Stimulated activated CD8-positive, alpha-beta memory T cell treated with anti-CD3 and anti-CD28 coated beads, Interleukin-2, amount 100 ng/mL, for 1 hour (primary cell): ENCODE results near the gene FBXO42.
"Not testable (repeated sequence)": the region's sequence is repeated elsewhere in the genome, so short reads cannot be mapped to it uniquely, and the experiment has no call there.

Source experiments
- DNase-seq, 2 donors: peaks; one replicate each; pipeline ENCODE4 v3.0.0-alpha.2; 2020; ENCODE audit warnings: low read depth in 2 of 2

Gene FBXO42

DNA sequence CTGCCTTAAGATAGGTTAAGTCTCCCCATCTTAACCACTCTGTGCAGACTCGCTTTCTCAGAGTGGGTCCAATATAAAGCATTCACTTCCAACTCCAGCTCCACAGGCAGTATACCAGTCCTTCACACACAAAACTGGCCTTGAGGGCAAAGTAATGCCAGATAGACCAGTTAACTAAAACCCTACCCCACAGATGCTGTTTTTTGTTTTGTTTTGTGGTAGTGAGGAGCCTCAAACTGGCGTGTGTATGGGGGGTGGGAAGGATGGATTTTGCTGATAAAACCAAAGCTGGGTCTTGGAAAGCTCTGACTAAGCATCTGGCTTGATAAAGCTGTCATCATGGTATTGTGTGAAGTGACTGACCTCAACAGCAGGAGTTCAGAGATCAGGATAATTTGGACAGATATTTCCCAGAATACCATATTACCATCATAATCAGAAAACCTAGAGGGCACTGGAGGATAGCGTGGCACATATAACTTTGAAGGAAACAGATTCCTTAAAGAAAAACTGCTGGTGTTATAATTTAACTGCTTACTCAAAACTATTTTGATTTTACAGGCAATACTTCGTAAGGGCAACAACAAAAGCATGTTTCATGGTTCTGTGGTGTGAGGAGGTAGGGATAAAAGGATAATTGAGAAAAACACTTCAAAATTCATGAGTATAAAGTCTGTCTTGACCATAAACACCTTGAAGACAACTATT, 85.7 kb downstream of the FBXO42 start:
- no peak for DNase-seq

DNA sequence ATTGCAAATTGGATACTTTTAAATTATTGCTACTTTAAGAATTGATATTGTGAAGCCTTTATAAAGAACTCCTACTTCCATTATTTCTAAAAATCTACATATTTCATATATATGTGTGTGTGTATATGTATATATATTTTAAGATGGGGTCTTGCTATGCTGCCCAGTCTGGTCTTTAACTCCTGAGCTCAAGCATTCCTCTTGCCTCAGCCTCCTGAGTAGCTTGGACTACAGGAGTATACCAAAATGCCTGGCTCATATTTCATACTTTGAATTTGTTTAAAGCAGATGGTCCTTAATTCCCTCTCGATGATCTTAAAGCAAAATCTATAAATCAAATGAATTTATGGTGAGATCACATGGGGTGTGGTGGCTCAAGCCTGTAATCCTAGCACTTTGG, 90.2 kb downstream of the FBXO42 start:
- DNase-seq: no peak

DNA sequence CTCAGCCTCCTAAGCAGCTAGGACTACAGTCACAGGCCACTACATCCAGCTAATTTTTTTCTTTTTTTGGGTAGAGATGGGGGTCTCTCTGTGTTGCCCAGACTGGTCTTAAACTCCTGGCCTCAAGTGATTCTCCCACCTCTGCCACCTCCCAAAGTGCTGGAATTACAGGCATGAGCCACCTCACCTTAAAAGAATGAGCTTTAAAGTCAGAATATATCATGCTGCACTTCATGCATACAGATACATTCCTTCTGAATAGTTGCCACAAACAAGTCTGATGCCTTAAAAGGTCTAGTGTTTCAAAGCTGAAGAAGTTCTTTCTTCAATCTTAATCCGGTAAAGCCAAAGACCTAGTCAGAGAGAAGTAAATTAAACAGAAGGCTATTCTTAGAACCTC, 91.5 kb downstream of the FBXO42 start:
- no peak for DNase-seq

DNA sequence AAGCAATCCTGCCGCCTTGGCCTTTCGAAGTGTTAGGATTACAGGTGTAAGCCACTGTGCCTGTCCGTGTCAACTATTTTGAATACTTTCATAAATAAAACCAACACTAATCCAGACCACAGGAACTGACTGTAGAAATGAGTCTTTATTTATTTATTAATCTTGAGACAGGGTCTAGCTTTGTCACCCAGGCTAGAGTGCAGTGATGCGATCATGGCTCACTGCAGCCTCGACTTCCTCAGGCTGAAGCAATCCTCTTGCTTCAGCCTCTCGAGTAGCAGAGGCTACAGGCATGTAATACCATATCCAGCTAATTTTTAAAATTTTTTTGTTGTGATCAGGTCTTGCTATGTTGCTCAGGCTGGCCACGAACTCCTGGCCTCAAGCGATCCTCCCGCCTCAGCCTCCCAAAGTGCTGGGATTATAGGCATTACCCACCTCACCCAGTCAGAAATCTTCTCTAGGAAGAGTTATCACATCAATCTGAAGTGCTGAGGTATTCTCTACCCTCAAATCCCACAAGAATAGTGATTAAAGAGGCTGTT, 93.6 kb downstream of the FBXO42 start:
- DNase-seq: no peak

DNA sequence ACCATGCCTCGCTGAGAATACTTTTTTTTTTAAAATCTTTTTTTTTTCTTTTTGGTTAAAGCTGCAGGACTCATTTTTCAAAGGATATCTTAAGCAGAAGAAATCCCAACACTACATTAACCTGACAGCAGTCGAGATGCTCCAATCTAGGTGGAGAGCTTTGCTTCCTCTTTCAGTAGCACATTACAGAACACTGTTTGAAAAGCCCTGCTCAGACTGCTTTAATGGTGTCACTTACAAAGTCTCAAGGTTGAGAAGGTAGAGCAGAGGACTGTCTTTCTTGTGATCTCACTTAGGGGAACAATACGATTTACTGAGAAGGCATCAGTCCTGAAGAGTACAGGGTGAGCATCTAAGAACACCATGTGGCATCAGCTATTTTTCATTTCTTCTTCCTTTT, 94.3 kb downstream of the FBXO42 start:
- no peak for DNase-seq

DNA sequence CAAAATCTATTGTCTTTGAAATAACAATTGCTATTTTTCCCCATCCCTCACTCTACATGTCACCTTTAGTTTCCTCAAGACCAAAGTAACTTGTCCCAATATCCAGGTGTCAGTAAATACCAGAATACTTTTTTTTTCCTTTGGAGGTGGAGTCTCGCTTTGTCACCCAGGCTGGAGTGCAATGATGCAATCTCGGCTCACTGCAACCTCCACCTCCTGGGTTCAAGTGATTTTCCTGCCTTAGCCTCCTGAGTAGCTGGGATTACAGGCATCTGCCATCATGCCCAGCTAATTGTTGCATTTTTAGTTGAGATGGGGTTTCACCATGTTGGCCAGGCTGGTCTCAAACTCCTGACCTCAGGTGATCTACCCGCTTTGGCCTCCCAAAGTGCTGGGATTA, 94.7 kb downstream of the FBXO42 start:
- DNase-seq: not testable (repeated sequence)

DNA sequence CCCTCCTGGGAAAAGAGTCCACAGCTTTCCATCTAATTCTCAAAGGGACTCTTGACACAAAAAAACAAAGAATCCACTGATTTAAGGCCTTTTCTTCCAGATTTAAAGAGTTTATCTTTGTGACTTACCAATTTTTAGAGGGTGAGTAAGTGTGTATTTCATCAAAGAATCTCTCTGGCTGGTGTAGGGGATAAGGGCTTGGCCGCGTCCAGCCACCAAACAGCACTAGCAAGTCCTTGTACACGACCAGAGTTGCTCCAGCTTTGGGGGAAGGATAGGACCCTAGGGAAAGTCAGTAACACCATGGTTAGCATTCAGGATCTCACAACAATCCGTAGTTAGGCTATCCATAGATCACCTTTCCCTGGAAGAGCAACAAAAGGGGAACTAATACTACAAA, 95.8 kb downstream of the FBXO42 start:
- no peak for DNase-seq

DNA sequence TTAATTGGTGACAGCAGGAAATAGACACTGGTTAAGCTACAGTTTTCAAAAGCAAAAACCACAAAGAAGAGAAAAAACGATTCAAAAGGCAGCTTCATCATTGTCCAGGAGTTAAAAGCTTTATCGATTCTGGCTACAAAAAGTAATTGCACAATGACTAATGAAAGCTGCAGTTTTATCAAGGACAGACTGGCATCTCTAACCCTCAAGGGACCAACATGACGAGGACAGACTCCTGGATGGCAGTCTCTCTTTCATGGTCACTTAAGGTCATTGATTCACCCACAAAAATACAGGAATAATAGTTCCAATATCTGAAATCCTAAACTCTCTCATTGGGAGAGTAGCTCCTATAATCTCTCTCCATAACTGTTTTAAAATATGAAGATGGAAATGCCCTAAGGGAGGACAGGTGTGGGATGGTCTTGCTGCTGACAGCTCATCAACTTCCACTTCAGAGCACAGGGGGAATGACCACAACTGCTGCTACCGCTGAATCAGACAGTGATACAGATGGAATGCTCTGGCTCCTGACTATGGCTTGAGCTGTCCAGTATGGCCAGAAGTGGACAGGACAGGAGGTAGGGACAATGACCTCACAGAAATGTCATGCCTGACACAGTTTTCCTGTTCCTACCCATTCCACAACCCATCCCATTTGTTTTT, 97.9 kb downstream of the FBXO42 start:
- no peak for DNase-seq

DNA sequence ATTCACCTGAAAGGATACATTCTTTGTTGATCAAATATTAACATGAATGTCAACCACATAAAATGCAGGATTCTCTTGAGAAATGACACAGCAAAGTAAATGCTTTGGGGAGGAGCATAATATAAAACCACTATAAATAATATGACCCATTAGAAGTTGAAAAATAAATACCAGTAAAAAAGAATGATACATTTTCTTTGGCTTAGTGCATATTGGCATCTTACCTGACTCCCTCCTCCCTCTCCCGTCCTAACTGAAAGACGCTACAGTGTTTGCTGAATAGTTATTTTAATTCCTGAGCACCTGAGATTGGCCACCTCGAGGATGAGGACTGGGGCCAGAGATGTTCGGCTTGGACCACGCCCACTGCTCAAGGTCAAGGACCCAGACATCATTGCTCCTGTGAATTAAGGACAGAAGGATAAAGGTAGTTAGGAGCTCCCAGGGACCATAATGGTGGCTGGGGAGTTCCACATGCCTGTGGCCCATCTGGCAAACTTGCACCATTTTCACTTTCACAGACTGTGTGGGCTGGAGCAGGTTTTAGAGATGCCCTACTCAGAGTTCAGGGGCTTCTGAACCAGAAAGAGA, 98.9 kb downstream of the FBXO42 start:
- no peak for DNase-seq

DNA sequence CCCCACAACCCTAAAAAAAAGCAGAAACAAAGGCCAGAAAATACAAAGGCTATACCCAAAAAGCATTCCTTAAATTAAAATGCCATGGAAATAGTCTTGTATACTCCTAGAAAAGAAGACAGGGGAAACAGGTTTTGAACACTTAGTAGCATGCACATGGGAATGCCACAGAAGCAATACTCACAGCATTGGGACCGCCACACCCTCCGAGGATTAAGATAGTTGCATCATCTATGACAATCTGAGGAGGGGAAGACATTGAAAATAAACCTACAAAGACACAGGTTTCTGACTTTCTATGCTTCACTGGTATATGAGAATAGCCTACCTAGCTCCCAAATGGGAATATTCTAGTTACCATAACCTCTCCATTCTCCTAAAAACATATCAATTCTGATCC, 99.4 kb downstream of the FBXO42 start:
- no peak for DNase-seq

DNA sequence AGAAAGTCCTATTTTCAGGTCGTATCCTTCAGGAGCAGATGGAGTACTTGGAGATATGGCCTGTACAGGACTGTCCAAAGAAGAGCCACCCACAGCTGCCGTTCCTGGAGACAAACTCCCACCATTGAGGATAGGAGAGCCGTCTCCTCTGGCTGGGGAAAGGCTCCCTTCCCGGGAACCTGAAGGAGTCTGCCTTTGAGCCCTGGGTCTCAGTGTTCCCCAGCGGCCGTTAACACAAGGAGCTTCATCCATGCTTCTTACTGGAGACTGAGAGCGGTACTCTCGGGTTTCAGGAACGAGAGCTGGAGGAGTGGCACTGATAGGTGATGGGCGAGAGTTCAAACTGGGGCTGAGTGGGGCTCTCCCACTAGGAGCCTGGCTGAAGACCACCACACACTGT, 100.9 kb downstream of the FBXO42 start:
- no peak for DNase-seq

DNA sequence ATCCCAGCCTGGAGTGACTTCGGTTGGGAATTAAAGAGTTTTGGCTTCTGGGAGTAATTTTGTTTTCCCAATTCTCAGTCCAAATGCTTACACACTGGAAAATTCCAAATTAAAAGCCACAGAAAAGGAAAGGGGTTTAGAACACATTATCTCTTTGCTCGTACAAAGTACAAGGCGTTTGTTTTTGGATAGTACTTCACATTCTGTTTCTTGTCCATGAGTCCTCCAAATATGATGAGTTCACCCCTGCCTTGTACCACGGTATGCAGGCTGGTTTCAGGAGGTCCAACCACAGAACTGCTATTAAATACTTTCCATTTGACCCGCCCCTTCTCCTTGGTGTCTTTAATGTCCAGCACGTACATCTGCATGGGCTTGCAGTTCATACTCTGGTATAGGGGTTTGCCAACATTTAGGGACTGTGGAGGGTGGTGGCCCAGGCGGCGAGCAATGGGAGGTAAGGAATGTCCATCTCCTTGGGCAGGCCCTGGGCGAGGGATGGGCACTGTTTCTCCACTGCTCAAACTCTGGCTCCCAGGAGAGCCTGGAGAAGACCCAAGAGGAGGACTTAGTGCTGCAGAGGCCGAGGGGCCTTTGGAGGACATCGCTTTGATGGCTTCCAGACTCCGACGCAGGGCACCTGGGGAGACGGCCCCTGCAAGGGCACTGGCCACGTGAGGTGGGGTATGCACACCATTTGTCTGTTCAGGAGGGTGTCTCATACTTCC, 101.6 kb downstream of the FBXO42 start:
- DNase-seq: no peak

DNA sequence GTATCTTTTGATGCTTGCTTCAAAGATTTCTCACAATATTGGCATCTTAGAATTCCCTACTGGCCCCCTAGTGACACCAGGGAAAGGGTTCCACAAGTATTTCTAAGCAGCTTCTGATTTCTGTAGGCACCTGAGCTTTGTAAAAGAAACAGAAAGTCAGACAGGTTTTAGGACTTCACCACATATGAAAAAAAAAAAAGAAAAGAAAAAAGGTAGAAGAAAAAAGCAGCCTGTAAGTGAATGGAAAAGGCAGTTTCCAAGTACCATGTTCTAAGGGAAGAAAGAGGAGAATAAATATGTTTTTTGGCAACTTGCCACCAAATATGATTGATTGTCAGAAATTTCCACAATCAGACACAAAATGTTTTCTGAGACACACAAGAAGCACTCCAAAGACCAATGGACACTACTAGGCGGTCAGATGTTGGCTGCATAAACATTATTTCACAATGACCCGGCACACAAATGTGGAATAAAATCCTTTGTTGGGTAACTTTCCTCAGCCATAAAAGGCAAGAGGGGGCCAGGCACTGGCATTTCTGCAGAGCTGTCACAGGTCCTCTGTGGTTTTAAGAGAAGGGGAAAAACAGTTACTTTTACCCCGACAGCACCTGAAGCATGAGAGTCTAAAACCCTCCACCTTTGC, 102.6 kb downstream of the FBXO42 start:
- DNase-seq: no peak

DNA sequence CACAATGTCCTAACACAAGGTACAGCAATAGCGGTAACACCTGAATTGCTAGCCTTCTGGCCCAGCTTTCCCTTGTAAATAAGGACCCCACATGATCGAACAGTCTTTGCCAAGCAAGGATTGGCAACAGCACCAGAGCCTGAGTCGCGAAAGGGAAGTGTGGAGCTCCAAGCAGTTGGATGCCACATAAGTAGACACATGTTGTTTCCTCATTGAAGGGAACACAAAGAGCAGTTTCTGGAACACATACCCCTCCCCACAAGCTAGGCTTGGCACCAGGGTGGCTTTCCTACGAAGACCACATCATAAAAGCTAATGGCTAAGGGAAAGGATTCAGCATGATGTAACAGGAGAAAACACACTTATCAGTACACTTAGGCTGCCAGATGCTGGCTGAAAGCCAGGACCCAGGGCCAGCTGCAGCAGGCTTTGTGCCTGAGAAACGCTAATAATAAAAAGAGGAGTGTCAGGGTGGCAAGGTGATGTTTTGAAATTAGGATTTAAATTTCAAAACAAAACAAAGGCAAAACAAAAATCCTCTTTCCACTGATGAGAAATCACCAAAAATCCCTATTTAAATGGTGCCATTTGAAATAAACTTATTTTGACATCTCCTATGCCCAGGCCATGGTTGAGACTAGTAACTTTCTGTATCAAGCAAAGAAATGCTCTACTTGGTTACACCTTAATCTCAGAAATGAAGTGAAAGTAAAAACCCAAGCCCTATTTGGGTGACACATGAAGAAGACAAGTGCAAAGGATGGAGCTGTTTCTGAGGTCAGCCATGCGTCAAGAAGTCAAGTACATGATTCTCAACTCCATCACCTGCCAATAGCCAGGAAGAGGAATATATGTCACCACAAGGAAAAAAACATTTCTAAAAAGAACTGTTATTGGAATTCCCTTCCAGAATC, 103.4 kb downstream of the FBXO42 start:
- no peak for DNase-seq

DNA sequence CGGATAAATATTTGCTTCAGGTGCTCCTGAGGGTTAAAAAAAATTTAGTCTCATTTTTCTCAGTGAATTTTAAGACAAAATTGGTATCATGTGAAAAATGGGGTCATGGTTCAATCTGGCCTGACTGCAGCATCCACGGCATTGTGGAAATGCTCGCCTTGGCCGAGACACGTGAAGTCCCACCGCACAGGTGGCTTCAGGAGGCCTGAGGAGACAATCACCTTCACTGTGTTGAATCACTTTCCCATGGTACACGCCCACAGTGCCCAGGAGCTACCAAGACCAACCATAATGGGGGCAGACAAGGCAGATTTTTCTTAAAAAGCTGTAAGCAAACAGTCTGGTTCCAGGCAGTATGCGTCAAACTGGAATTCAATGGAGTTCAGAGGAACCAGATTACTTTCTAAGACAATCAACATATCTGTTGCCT, 104.3 kb downstream of the FBXO42 start:
- no peak for DNase-seq

DNA sequence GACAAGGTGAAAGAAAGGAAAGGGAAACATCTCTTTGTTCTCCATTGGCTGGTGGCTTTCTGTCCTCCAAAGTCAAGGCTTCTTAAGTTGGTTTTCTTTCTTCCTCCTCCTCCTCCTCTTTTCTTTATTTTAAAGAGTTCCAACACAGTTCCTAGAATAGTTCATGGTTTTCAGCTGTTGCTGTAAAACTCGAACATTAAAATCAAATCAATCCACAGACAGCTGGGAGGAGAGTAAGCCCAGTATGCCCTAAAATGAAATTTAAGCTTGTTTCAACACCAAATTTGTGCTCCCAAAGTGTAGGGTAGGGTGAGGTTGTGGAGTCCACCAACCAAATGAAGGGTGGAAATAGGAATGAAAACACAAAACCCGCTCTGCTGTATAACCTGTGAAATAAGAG, 104.8 kb downstream of the FBXO42 start:
- no peak for DNase-seq

DNA sequence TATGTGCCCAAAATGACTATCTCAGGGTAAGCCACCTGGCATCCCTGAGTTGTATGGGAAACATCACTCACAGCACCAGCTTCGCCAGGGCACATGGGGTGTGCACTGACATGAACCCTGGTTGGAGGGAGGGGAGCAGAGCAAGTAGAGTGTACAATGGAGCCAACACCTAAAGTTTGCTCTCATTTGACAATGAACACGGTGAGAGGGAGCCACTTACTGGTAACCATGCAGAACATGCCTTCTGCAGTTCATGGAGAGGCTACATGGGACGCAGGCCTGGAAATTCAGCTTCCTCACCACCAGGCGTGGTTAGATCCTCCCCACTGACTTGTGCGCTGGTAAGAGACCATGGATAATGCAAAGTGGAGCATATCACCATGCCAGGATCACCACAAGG, 105.3 kb downstream of the FBXO42 start:
- no peak for DNase-seq

DNA sequence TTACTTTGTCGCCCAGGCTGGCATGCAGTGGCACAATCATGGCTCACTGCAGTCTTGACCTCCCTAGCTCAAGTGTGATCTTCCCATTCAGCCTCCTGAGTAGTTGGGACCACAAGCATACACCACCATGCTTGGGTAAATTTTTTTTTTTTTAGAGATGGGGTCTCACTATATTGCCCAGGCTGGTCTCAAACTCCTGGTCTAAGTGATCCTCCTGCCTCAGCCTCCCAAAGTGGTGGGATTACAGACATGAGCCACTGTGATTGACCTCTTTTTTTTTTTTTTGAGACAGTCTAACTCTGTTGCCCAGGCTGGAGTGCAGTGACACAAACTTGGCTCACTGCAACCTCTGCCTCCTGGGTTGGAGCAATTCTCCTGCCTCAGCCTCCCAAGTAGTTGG, 106.0 kb downstream of the FBXO42 start:
- not testable (repeated sequence) for DNase-seq

DNA sequence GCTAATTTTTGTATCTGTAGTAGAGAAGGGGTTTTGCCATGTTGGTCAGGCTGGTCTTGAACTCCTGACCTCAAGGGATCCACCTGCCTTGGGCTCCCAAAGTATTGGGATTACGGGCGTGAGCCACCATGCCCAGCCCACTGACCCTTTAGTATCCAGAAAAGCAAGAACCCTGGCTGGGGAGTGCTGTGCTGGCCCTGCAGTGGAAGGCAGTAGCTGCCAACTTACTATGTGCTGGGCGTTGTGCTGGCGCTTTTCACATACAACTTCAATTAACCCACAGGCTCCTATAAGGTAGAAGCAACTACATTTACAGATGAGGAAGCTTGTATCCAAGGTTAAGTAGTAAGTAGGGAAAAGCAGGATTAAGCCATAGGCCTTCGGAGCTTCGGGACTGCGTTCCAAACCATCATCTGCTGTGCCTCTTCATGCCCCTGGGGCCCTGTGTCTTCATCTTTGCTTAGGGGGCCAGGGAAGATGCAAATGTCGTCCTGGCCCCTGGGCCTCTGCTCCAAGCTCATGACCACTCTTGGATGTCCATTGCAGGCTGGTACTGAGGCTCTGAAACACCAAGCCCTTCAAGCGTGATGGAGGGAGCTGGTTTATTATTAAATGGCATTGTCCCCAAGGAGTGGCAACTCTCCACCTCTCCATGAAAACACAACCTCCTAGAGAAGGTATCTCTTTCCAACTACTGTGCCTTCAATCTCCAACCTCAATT, 106.6 kb downstream of the FBXO42 start:
- no peak for DNase-seq

DNA sequence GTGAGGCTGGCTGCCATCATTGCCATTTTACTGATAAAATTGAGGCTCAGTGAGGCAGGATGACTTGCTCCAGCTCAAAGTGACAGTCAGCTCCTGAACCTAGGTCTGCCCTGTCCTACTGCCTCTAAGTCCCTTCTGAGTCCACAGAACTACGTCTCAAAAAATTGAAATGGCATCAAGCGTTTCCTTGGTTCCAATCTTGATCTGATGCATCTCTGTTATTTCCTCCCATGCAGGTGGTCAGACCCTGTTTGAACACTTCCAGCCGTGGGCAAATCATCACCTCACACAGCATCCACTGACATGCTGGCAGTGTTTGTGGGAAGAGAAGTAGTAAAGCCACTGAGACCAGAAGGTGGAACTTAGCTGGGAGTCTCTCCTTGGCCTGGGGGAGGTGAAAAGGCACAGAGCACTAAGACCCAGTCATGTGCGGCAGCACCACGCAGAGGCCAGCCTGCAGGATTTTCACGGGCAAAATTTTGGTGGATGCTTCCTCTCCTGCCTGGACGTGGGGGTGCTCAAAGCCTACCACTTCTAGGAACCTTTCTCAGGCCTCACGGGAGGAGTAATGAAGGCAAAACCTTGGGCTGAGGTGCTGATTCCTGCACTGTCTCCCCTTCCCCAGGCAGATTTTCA, 107.5 kb downstream of the FBXO42 start:
- no peak for DNase-seq
